Kidney (tissue), 14 donors: ENCODE results near the gene LAMC1. TPM values are rescaled to one million over a fixed set of nuclear protein-coding genes. Genes with fewer than 3 reads are reported as not detected.
"Not testable (repeated sequence)": the region's sequence is repeated elsewhere in the genome, so short reads cannot be mapped to it uniquely, and the experiment has no call there.

Experiments
- DNase-seq, 5 donors: peaks; one replicate each; pipeline ENCODE4 v3.0.0-alpha.2; 2013 to 2020
- FAIRE-seq: peaks from 2 replicates; lab custom pipeline; 2012; peaks lifted over from hg19 to GRCh38; lab: Jason Lieb, UNC
- H3K27ac ChIP-seq, 2 donors: one replicate each; pipeline ENCODE4 v1.7.0; 2013; ENCODE audit warnings: low read depth in 2 of 2, low read length in 2 of 2, inconsistent platforms in 1 of 2
- H3K27me3 ChIP-seq: one replicate; pipeline ENCODE4 v1.7.1; 2013; ENCODE audit warnings: low read length, inconsistent platforms; ENCODE audit not compliant: control insufficient read depth, insufficient read depth
- H3K36me3 ChIP-seq, 3 donors: one replicate each; pipeline versions ENCODE4 v1.7.0 to v1.7.1; 2013; ENCODE audit warnings: low read length in 3 of 3, control low read depth in 1 of 3, inconsistent platforms in 1 of 3; ENCODE audit not compliant: insufficient read depth in 3 of 3, control insufficient read depth in 2 of 3
- H3K4me1 ChIP-seq, 3 donors: one replicate each; pipeline versions ENCODE4 v1.7.0 to v1.7.1; 2013; ENCODE audit warnings: low read length in 3 of 3, inconsistent platforms in 1 of 3, low read depth in 1 of 3; ENCODE audit not compliant: control insufficient read depth in 2 of 3, insufficient read depth in 2 of 3
- H3K4me3 ChIP-seq, 3 donors: one replicate each; pipeline versions ENCODE4 v1.7.0 to v1.8.1; 2013; ENCODE audit warnings: low read length in 3 of 3, control low read depth in 1 of 3, inconsistent platforms in 1 of 3
- H3K9ac ChIP-seq, 3 donors: one replicate each; pipeline versions ENCODE4 v1.7.0 to v1.7.1; 2013; ENCODE audit warnings: low read length in 3 of 3, control low read depth in 1 of 3, inconsistent platforms in 1 of 3
- H3K9me3 ChIP-seq, 3 donors: one replicate each; pipeline versions ENCODE4 v1.7.0 to v1.7.1; 2013; ENCODE audit warnings: low read length in 3 of 3, control low read depth in 1 of 3, inconsistent platforms in 1 of 3; ENCODE audit not compliant: control insufficient read depth in 2 of 3, insufficient read depth in 1 of 3
- CTCF ChIP-seq: IDR thresholded peaks from 3 replicates; pipeline ENCODE4 v1.5.1; 2012; ENCODE audit warnings: mild to moderate bottlenecking, moderate library complexity, borderline replicate concordance; ENCODE audit not compliant: insufficient read depth; ENCODE audit errors: extremely low read depth
- intact Hi-C: fragments of 100-400 bp; cut with DNase I; formaldehyde crosslinking; loops from one replicate; pipeline ENCODE4 v1.11.1; 2022
- polyA plus RNA-seq: library from polyadenylated mRNA; stranded (reverse); fragments of 350-450 nt; fragmentation: Illumina TruSeq; extraction: RNeasy Lipid Tissue Mini Kit (QIAGEN cat#74804); gene quantifications from one replicate; pipeline ENCODE4 v1.2.3, GENCODE V29; 2014; ENCODE audit warnings: low read depth, low replicate concordance; ENCODE audit not compliant: insufficient read depth
- total RNA-seq: library from RNA; stranded (reverse); fragmentation: NEBNext Ultra II Directional; extraction: Animal tissue kit (Norgen Biotek cat#: 25700); gene quantifications from one replicate; pipeline ENCODE4 v1.2.1, GENCODE V29; 2021
- donor health status: control.
- donor health status: control.
- donor health status: control.
- donor health status: control.
- donor health status: control.
- donor health status: DM: yes; HTN: yes; CAD: no.
- donor health status: Normal renal cell carcinoma (clear cell type).

Gene LAMC1
- total and polyA plus RNA-seq, 2 donors from 2014 or later: 21.1 to 140 TPM

GRCh38 chr1:183070923-183071618, 47.9 kb downstream of the LAMC1 start:
- intact Hi-C loops: no loop called here
- no peaks in the 10 kb centered on the region for H3K9me3 ChIP-seq
- no peak for TF ChIP-seq CTCF
- H3K27ac ChIP-seq: no peak overlapping the region
- DNase-seq (peak in 1 of 5 donors; percentile 40), FAIRE-seq (no peak)
- H3K4me1 ChIP-seq: peaks cover 0 to 10% (median 0%) of the 10 kb centered on the region in 3 donors
- H3K4me3 ChIP-seq: no peak overlapping the region
- H3K9ac ChIP-seq: no peak overlapping the region
- no peaks in the 10 kb centered on the region for H3K27me3 ChIP-seq
- no peaks in the 10 kb centered on the region for H3K36me3 ChIP-seq

- H3K27me3 ChIP-seq, H3K9me3 ChIP-seq, H3K4me1 ChIP-seq, H3K9ac ChIP-seq, intact Hi-C loops, H3K27ac ChIP-seq, H3K4me3 ChIP-seq, DNase-seq, H3K36me3 ChIP-seq, FAIRE-seq: not testable (repeated sequence)
These were observed 49.4 kb downstream of the LAMC1 start for GRCh38 chr1:183072595-183072994.

GRCh38 chr1:183073320-183073719, 50.1 kb downstream of the LAMC1 start:
- Histone ChIP-seq H3K4me1 (peaks cover 0 to 10% (median 0%) of the 10 kb centered on the region in 3 donors), H3K9ac (no peak overlapping the region), H3K27ac (no peak overlapping the region), H3K4me3 (no peak overlapping the region), H3K36me3 (no peaks in the 10 kb centered on the region), H3K9me3 (no peaks in the 10 kb centered on the region), H3K27me3 (no peaks in the 10 kb centered on the region)
- no peak for FAIRE-seq
- intact Hi-C loops: no loop called here
- no peak for DNase-seq
- TF ChIP-seq CTCF: no peak

GRCh38 chr1:183074215-183074614, 51.0 kb downstream of the LAMC1 start:
- H3K27me3 ChIP-seq: no peaks in the 10 kb centered on the region
- H3K27ac ChIP-seq: no peak overlapping the region
- peaks cover 0 to 10% (median 0%) of the 10 kb centered on the region in 3 donors for H3K4me1 ChIP-seq
- TF ChIP-seq CTCF: no peak
- H3K9ac ChIP-seq: no peak overlapping the region
- no peak for FAIRE-seq
- H3K4me3 ChIP-seq: no peak overlapping the region
- H3K36me3 ChIP-seq: no peaks in the 10 kb centered on the region
- no peaks in the 10 kb centered on the region for H3K9me3 ChIP-seq
- no peak for DNase-seq
- intact Hi-C loops: no loop called here
